KBM-7 (cell line): ENCODE results near the gene RPAP3.
A peak's percentile ranks its signal among the peaks of the same experiment; 100 is the strongest.
"Not testable (repeated sequence)": the region's sequence is repeated elsewhere in the genome, so short reads cannot be mapped to it uniquely, and the experiment has no call there.

Experiments used
- DNase-seq: peaks from one replicate; pipeline ENCODE4 v3.0.0-alpha.2; 2015
- in situ Hi-C: fragments of 300-500 bp; cut with MboI; formaldehyde crosslinking; loops from 2 replicates; pipeline ENCODE4 v1.14.3; 2020; ENCODE audit warnings: low sequenced_read_pairs, low pct_unique_long_range_greater_than_20kb, mixed read lengths

Gene RPAP3

GRCh38 chr12:47636908-47637780, 68.7 kb downstream of the RPAP3 start:
- peak; percentile 67 for DNase-seq
- in situ Hi-C loops: no loop called here

GRCh38 chr12:47635770-47636169, 70.1 kb downstream of the RPAP3 start:
- in situ Hi-C loops, DNase-seq: not testable (repeated sequence)

GRCh38 chr12:47634127-47634526, 71.7 kb downstream of the RPAP3 start:
- in situ Hi-C loops: no loop called here
- no peak for DNase-seq

GRCh38 chr12:47621960-47622359, 83.9 kb downstream of the RPAP3 start:
- in situ Hi-C loops: no loop called here
- DNase-seq: no peak

- DNase-seq: no peak
- in situ Hi-C loops: no loop called here
These were observed 88.4 kb downstream of the RPAP3 start for GRCh38 chr12:47617476-47617875.

- DNase-seq: no peak
These were observed 89.4 kb downstream of the RPAP3 start for GRCh38 chr12:47616440-47616839.

GRCh38 chr12:47615711-47616110, 90.1 kb downstream of the RPAP3 start:
- no peak for DNase-seq
- in situ Hi-C loops: no loop called here

More at GRCh38 chr12:47616440-47616839, 89.4 kb downstream of the RPAP3 start:
- in situ Hi-C loops: no loop called here

- no peak for DNase-seq
- in situ Hi-C loops: no loop called here
These were observed 91.3 kb downstream of the RPAP3 start for GRCh38 chr12:47614521-47614920.

- in situ Hi-C loops: no loop called here
- DNase-seq: no peak
These were observed 92.9 kb downstream of the RPAP3 start for GRCh38 chr12:47612953-47613352.

- no peak for DNase-seq
These were observed 93.9 kb downstream of the RPAP3 start for GRCh38 chr12:47611906-47612305.

More at GRCh38 chr12:47611906-47612305, 93.9 kb downstream of the RPAP3 start:
- in situ Hi-C loops: no loop called here
